RWPE1 (cell line): ENCODE data around the gene XYLT2.

Source experiments
- CTCF ChIA-PET: fragments of 350-600 bp; sonication (Branson Sonifier 250); formaldehyde crosslinking; extraction: SDS; loops from one replicate; lab custom pipeline; 2021; lab: Yijun Ruan, JAX
- POLR2A ChIA-PET: fragments of 400-600 bp; formaldehyde crosslinking; extraction: SDS; loops from one replicate; lab custom pipeline; 2020; ENCODE audit warnings: antibody characterized with exemption; ENCODE audit not compliant: low non-redundant PET; lab: Yijun Ruan, JAX
- DNase-seq: peaks from one replicate; pipeline ENCODE4 v3.0.0; 2012; ENCODE audit warnings: low spot score
- H3K27ac ChIP-seq: fragments of 450-650 bp; 2 replicates; pipeline ENCODE4 v1.5.1; 2017
- CTCF ChIP-seq: fragments of 450-650 bp; conservative IDR thresholded peaks from 2 replicates; pipeline ENCODE4 v1.5.1; 2017; ENCODE audit warnings: low read depth, mild to moderate bottlenecking

Gene XYLT2

GRCh38 chr17:50352072-50352692, 6.3 kb downstream of the XYLT2 start:
- no peak for DNase-seq
- H3K27ac ChIP-seq: peak overlapping the region; percentile 41
- CTCF ChIA-PET: interaction anchor here (0.5 to 0.8 kb wide), 2 partner anchors 126 to 164 kb away, joined by 3 read pairs; no protein-coding TSS in a partner anchor
- TF ChIP-seq CTCF: no peak
- POLR2A ChIA-PET: interaction anchor here (0.6 kb wide), 1 partner anchor 23 kb away, joined by 3 read pairs; no protein-coding TSS in a partner anchor

- H3K27ac ChIP-seq: peak overlapping the region; percentile 41
- TF ChIP-seq CTCF: no peak
- DNase-seq: no peak
- ChIA-PET CTCF (interaction anchor here (0.5 to 0.8 kb wide), 2 partner anchors 125 to 165 kb away, joined by 3 read pairs; no protein-coding TSS in a partner anchor), POLR2A (no interaction called here)
Observed at GRCh38 chr17:50352693-50353599, 7.0 kb downstream of the XYLT2 start.

- POLR2A ChIA-PET: no interaction called here
- CTCF ChIA-PET: no interaction called here
- no peak for TF ChIP-seq CTCF
Observed at GRCh38 chr17:50353600-50354195, 7.8 kb downstream of the XYLT2 start.

GRCh38 chr17:50354198-50354597, 8.3 kb downstream of the XYLT2 start:
- no peak for TF ChIP-seq CTCF
- no peak for DNase-seq
- POLR2A ChIA-PET: no interaction called here
- CTCF ChIA-PET: no interaction called here
- H3K27ac ChIP-seq: no peak overlapping the region

More at GRCh38 chr17:50353600-50354195, 7.8 kb downstream of the XYLT2 start:
- H3K27ac ChIP-seq: peak overlapping the region; percentile 41; the same call in 1 of the 2 replicates
- DNase-seq: no peak

- CTCF ChIA-PET: no interaction called here
- DNase-seq: no peak
- POLR2A ChIA-PET: no interaction called here
- peak overlapping the region; percentile 28; the same call in 1 of the 2 replicates for H3K27ac ChIP-seq
- TF ChIP-seq CTCF: no peak
Observed at GRCh38 chr17:50354776-50355175, 8.8 kb downstream of the XYLT2 start.

- H3K27ac ChIP-seq: peak overlapping the region; percentile 28
- no peak for DNase-seq
- TF ChIP-seq CTCF: no peak
- ChIA-PET POLR2A (no interaction called here), CTCF (no interaction called here)
Observed at GRCh38 chr17:50355336-50355700, 9.4 kb downstream of the XYLT2 start.
